HepG2 (cell line): Measurements from ENCODE around the gene COQ10B. TPM values are rescaled to one million over a fixed set of nuclear protein-coding genes. Genes with fewer than 3 reads are reported as not detected.
A peak's percentile ranks its signal among the peaks of the same experiment; 100 is the strongest.

ENCODE experiments used
- ATRX ChIP-seq: sonication (generic); formaldehyde crosslinking; IDR thresholded peaks from 2 replicates; pipeline ENCODE4 v1.4.0; 2020; ENCODE audit warnings: missing genetic modification reagents, borderline replicate concordance
- FOXK2 ChIP-seq: fragments of 450-650 bp; IDR thresholded peaks from 2 replicates; pipeline ENCODE4 v1.6.1; 2016
- HNF4G ChIP-seq, 2 experiments: sonication (generic) in 1 of 2; formaldehyde crosslinking in 1 of 2; IDR thresholded peaks; 2 replicates each; pipeline versions ENCODE4 v1.4.0 to v1.6.1; 2011 to 2020; ENCODE audit warnings: borderline replicate concordance in 2 of 2, low read depth in 2 of 2, mild to moderate bottlenecking in 2 of 2, low read length in 1 of 2, missing genetic modification reagents in 1 of 2, moderate library complexity in 1 of 2
- JDP2 ChIP-seq: sonication (generic); formaldehyde crosslinking; IDR thresholded peaks from 2 replicates; pipeline ENCODE4 v1.8.1; 2022; ENCODE audit warnings: missing genetic modification reagents, borderline replicate concordance
- MAZ ChIP-seq, 2 experiments: sonication (generic) in 1 of 2; formaldehyde crosslinking in 1 of 2; IDR thresholded peaks; 2 replicates each; pipeline versions ENCODE4 v1.5.0 to v1.6.1; 2012 to 2020; ENCODE audit warnings: low read depth in 2 of 2, mild to moderate bottlenecking in 2 of 2, borderline replicate concordance in 1 of 2, improper control_type of control experiment in 1 of 2, low read length in 1 of 2, missing genetic modification reagents in 1 of 2, moderate library complexity in 1 of 2
- MIER3 ChIP-seq: IDR thresholded peaks from 2 replicates; pipeline ENCODE4 v1.6.1; 2016; ENCODE audit warnings: missing compliant biosample characterization, borderline replicate concordance
- RBFOX2 ChIP-seq: fragments of 200-400 bp; formaldehyde crosslinking; IDR thresholded peaks from 2 replicates; pipeline ENCODE4 v1.6.1; 2017; ENCODE audit warnings: low read depth, mild to moderate bottlenecking, low read length
- SMAD9 ChIP-seq: sonication (generic); formaldehyde crosslinking; IDR thresholded peaks from 2 replicates; pipeline ENCODE4 v1.5.1; 2020; ENCODE audit warnings: mild to moderate bottlenecking, missing genetic modification reagents
- SNAPC4 ChIP-seq: sonication (generic); formaldehyde crosslinking; IDR thresholded peaks from 2 replicates; pipeline ENCODE4 v1.4.0; 2020; ENCODE audit warnings: mild to moderate bottlenecking, missing genetic modification reagents
- THAP7 ChIP-seq: sonication (generic); formaldehyde crosslinking; IDR thresholded peaks from 2 replicates; pipeline ENCODE4 v1.8.1; 2023; ENCODE audit warnings: mild to moderate bottlenecking, missing genetic modification reagents
- ZNF354B ChIP-seq: sonication (generic); formaldehyde crosslinking; IDR thresholded peaks from 2 replicates; pipeline ENCODE4 v1.8.0; 2022; ENCODE audit warnings: mild to moderate bottlenecking, missing genetic modification reagents
- ZNF7 ChIP-seq: IDR thresholded peaks from 2 replicates; pipeline ENCODE4 v1.6.1; 2016; ENCODE audit warnings: missing biosample characterization, missing genetic modification reagents
- ZNF878 ChIP-seq: sonication (generic); formaldehyde crosslinking; IDR thresholded peaks from 2 replicates; pipeline ENCODE4 v1.8.1; 2023; ENCODE audit warnings: mild to moderate bottlenecking, missing genetic modification reagents, moderate library complexity
- polyA plus RNA-seq, 8 experiments: library from polyadenylated mRNA; depleted of rRNA in 3 of 8; stranded (reverse) in 7 of 8; unstranded in 1 of 8; fragments of >200 nt; fragmentation: Illumina TruSeq in 4 of 8; extraction: Trizol in 4 of 8; gene quantifications; 2 replicates each; pipeline versions ENCODE4 v1.2.1 to v1.2.3, GENCODE V29; 2011 to 2016; ENCODE audit warnings: low read depth in 4 of 8, missing spikeins in 1 of 8, mixed read lengths in 1 of 8; ENCODE audit not compliant: insufficient read depth in 1 of 8
- total RNA-seq, 5 experiments: library from RNA; depleted of rRNA; stranded (reverse); fragments of >200 nt; fragmentation: Illumina TruSeq; extraction: Trizol; gene quantifications; 2 replicates each; pipeline ENCODE4 v1.2.3, GENCODE V29; 2016; ENCODE audit warnings: low read depth in 1 of 5
- TF ChIP-seq, protein P1 (sequence below): sonication (generic); formaldehyde crosslinking; IDR thresholded peaks from 2 replicates; pipeline ENCODE4 v1.9.0; 2022; ENCODE audit warnings: missing genetic modification reagents, mild to moderate bottlenecking, borderline replicate concordance
- TF ChIP-seq, protein P2 (sequence below): sonication (generic); formaldehyde crosslinking; conservative IDR thresholded peaks from 2 replicates; pipeline ENCODE4 v1.8.0; 2022; ENCODE audit warnings: mild to moderate bottlenecking, moderate library complexity, missing genetic modification reagents

COQ10B gene
- total and polyA plus RNA-seq, 2 of the 13 experiments (the other 11 are each of a cell fraction or from before 2014, with no cell fraction given): 4.6 to 34.9 TPM

- peak; percentile 88 for TF ChIP-seq SNAPC4
- TF ChIP-seq MIER3 (CRISPR knock-in tag): peak; percentile 56; the same call in 1 of the 2 replicates
- TF ChIP-seq, protein P1, sequence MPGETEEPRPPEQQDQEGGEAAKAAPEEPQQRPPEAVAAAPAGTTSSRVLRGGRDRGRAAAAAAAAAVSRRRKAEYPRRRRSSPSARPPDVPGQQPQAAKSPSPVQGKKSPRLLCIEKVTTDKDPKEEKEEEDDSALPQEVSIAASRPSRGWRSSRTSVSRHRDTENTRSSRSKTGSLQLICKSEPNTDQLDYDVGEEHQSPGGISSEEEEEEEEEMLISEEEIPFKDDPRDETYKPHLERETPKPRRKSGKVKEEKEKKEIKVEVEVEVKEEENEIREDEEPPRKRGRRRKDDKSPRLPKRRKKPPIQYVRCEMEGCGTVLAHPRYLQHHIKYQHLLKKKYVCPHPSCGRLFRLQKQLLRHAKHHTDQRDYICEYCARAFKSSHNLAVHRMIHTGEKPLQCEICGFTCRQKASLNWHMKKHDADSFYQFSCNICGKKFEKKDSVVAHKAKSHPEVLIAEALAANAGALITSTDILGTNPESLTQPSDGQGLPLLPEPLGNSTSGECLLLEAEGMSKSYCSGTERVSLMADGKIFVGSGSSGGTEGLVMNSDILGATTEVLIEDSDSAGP (CRISPR knock-in tag): peak; percentile 85
- TF ChIP-seq MAZ (IDR thresholded peaks at IDR 0.05; ENCODE audit: borderline replicate concordance, low read depth, low read length): peak; percentile 76; the same call in 1 of the 2 replicates
- peak; percentile 67; the same call in 1 of the 2 replicates for TF ChIP-seq MAZ (CRISPR knock-in tag; IDR thresholded peaks at IDR 0.05; ENCODE audit: low read depth)
- TF ChIP-seq SMAD9 (CRISPR knock-in tag): no peak; the same call in 1 of the 2 replicates
- TF ChIP-seq JDP2 (CRISPR knock-in tag): no peak
- no peak; the same call in 1 of the 2 replicates for TF ChIP-seq ZNF878 (CRISPR knock-in tag)
- TF ChIP-seq, protein P2, sequence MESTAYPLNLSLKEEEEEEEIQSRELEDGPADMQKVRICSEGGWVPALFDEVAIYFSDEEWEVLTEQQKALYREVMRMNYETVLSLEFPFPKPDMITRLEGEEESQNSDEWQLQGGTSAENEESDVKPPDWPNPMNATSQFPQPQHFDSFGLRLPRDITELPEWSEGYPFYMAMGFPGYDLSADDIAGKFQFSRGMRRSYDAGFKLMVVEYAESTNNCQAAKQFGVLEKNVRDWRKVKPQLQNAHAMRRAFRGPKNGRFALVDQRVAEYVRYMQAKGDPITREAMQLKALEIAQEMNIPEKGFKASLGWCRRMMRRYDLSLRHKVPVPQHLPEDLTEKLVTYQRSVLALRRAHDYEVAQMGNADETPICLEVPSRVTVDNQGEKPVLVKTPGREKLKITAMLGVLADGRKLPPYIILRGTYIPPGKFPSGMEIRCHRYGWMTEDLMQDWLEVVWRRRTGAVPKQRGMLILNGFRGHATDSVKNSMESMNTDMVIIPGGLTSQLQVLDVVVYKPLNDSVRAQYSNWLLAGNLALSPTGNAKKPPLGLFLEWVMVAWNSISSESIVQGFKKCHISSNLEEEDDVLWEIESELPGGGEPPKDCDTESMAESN (CRISPR knock-in tag): peak; percentile 83; the same call in 1 of the 2 replicates
- no peak; the same call in none of the 2 replicates for TF ChIP-seq THAP7 (CRISPR knock-in tag)
- TF ChIP-seq ATRX (CRISPR knock-in tag): no peak
- TF ChIP-seq ZNF354B (CRISPR knock-in tag): 0 out of 2 replicates have a peak, but pooled peaks have one; percentile 51
- TF ChIP-seq HNF4G (IDR thresholded peaks at IDR 0.05; ENCODE audit: borderline replicate concordance, low read depth, low read length): 0 out of 2 replicates have a peak, but pooled peaks have one; percentile 22
- no peak for TF ChIP-seq HNF4G (CRISPR knock-in tag; IDR thresholded peaks at IDR 0.05; ENCODE audit: borderline replicate concordance, low read depth)
- TF ChIP-seq RBFOX2: peak; percentile 92
- TF ChIP-seq FOXK2: peak; percentile 69
- TF ChIP-seq ZNF7: peak; percentile 4; the same call in 1 of the 2 replicates
Measured at GRCh38 chr2:197434541-197435513, 18.5 kb upstream of the COQ10B start, which contains the start of gene SF3B1 (continued).
